ENCODE results near the gene AMBN.

DNA sequence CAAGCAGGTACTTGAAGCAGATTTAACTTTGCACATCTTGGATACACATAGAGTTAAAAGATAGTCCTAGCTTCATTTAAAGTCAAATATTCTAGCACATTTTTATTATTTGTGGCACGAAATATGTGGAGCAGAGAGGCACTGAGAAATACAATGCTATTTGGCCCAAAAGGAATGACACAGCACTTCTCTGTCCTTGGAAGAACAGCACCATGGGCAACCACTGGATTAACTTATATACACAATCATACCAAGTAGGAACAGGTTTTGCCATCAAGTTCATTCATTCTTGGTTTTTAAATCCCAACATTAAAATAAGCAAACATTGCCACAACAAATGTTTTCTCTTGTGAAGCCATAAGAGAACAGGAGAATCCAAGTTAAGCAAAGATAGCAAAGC, 35.6 kb downstream of the AMBN start:
- TF ChIP-seq, protein P1, sequence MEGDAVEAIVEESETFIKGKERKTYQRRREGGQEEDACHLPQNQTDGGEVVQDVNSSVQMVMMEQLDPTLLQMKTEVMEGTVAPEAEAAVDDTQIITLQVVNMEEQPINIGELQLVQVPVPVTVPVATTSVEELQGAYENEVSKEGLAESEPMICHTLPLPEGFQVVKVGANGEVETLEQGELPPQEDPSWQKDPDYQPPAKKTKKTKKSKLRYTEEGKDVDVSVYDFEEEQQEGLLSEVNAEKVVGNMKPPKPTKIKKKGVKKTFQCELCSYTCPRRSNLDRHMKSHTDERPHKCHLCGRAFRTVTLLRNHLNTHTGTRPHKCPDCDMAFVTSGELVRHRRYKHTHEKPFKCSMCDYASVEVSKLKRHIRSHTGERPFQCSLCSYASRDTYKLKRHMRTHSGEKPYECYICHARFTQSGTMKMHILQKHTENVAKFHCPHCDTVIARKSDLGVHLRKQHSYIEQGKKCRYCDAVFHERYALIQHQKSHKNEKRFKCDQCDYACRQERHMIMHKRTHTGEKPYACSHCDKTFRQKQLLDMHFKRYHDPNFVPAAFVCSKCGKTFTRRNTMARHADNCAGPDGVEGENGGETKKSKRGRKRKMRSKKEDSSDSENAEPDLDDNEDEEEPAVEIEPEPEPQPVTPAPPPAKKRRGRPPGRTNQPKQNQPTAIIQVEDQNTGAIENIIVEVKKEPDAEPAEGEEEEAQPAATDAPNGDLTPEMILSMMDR (IDR thresholded peaks at IDR 0.05; ENCODE audit: low read depth, low read length, poor library complexity, severe bottlenecking), result no peak
- no peak for TF ChIP-seq EZH2phosphoT487 (IDR thresholded peaks at IDR 0.05; ENCODE audit: borderline replicate concordance, low read length)

All from DOHH2 (cell line).